NCI-H1105 (cell line): ENCODE measurements around the gene GPR162.

Experiments used
- DNase-seq: peaks from one replicate; lab custom pipeline; 2025; lab: John Stamatoyannopoulos, UW

GPR162 gene

DNA sequence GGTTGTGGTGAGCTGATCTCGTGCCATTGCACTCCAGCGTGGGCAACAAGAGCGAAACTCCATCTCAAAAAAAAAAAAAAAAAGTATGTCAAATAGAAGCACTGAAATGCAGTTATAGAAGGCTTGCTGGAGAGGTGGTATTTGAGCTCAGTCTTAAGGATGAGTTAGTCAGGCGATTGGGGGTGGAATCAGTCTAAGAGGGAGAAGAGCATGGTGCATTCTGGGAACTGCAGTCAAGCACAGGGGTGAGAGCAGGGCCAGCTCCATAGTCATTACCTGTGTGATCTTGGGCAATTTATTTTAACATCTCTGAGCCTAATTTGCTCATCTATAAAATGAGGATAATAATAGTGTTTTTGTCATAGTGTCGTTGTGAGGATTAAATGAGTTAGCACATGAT is 13.3 kb downstream of the GPR162 start:
- no peak for DNase-seq

- no peak for DNase-seq
These were observed 15.2 kb downstream of the GPR162 start for GRCh38 chr12:6836851-6837250.

DNA sequence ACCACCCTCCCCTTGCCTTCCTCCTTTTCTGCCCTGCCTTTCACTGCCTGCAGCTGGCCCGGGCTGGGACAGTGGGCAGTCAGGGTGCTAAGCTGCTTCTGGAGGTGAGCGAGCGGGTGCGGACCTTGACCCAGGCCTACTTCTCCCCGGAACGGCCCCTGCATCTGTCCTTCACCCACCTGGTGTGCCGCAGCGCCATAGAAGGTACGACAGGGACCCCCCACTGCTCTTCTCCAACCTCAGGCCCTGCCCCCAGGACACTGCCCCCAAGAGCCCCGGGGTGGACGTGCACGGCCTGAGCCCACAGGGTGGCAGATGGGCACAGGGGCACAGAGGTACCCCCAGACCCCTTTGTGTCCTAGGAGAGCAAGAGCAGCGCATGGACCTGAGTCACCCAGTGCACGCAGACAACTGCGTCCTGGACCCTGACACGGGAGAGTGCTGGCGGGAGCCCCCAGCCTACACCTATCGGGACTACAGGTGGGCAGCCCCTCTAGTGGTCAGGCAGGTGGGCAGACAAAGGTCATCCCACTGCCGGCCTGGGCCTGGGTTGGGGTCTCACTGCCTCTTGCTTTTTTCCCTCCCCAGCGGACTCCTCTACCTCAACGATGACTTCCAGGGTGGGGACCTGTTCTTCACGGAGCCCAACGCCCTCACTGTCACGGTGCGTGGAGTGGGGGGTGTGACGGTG is 15.9 kb downstream of the GPR162 start:
- DNase-seq: no peak

GRCh38 chr12:6838854-6839253 is 17.2 kb downstream of the GPR162 start:
- no peak for DNase-seq

GRCh38 chr12:6839482-6840201 is 18.0 kb downstream of the GPR162 start:
- peak; percentile 17 for DNase-seq

- DNase-seq: no peak
These were observed 18.7 kb downstream of the GPR162 start for GRCh38 chr12:6840330-6840729.

GRCh38 chr12:6840761-6841515 is 19.3 kb downstream of the GPR162 start, which contains the start of gene GNB3:
GNB3 (plus strand) TSS chr12:6840925; CDS start chr12:6841288, 363 bp downstream.
- no peak for DNase-seq

DNA sequence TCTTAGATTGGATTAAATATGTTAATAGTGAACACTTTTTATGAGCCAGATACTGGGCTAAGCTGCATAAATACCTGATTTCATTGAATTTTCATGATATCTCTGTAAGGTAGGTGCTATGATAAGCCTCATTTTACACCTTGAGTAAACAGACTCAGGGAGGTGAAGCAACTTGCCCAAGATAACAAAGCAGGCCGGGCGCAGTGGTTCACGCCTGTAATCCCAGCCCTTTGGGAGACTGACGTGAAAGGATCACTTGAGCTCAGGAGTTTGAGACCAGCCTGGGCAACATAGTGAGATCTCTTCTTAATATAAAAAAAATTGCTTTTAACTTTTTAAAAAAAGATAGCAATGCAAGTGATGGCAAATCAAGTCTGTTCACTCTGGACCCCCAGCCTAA is 20.5 kb downstream of the GPR162 start:
- DNase-seq: no peak

DNA sequence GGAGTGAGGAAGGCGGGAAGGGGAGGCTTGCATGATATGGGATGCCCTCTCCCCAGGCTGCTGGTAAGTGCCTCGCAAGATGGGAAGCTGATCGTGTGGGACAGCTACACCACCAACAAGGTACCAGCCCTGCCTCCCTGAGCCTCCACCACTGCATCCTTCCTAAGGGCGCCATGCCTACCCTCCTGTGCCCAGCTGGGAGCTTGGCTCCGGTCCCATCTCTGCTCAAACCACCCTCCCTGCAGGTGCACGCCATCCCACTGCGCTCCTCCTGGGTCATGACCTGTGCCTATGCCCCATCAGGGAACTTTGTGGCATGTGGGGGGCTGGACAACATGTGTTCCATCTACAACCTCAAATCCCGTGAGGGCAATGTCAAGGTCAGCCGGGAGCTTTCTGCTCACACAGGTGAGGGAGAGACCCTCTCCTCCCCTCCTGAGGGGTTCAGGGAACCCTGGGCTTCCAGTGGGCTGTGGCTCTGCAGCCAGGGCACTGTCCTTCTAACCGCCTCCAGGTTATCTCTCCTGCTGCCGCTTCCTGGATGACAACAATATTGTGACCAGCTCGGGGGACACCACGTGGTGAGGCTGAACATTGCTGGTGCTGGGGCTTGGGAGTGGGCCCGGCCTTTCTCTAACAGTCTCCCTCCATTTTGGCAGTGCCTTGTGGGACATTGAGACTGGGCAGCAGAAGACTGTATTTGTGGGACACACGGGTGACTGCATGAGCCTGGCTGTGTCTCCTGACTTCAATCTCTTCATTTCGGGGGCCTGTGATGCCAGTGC is 21.7 kb downstream of the GPR162 start:
- DNase-seq: no peak

GRCh38 chr12:6845395-6845794 is 23.8 kb downstream of the GPR162 start:
- DNase-seq: no peak

DNA sequence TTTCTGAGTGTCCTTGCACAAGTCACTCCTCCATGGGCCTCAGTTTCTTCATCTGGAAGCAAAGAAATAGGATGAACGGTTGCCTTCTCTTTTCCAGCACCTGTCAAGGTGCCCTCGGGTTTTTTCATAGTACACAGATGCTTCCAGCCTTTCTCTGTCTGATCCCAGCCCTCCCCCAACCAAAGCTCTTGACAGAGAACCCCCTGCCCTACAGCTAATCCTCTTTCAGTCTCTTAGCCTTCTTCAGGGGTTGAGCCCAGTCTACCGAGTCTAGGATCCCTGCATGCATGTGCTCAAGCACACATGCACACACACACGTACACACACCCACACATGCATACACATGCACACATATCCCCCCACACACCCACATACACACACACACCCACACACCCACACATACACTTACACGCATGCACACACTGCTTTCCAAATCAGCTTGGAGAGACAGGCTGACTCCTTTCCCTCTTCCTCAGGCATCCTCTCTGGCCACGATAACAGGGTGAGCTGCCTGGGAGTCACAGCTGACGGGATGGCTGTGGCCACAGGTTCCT is 24.8 kb downstream of the GPR162 start:
- no peak for DNase-seq

GRCh38 chr12:6847676-6848075 is 26.1 kb downstream of the GPR162 start:
- no peak for DNase-seq

DNA sequence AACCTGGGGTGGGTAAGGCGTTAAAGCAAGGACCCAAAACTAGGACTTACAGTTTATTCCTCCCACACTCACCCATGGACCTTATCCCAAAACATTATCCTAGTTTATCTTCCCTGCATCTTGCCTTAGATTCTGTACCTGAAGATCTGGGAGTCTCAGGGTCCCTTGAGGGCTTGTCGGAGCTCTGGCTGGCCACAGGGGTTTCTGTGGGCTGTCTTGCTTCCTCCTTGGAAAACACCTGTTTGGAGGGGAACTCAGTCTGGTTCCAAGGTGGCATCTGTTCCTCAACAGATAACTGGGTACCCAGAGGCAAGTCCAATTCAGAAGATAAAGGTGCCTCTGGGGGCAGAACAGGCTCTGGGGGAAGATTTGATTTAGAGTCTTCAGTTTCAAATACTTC is 27.8 kb downstream of the GPR162 start:
- no peak for DNase-seq

GRCh38 chr12:6849976-6850560 is 28.4 kb downstream of the GPR162 start:
- DNase-seq: no peak

GRCh38 chr12:6850796-6851152 is 29.2 kb downstream of the GPR162 start:
- DNase-seq: no peak

DNA sequence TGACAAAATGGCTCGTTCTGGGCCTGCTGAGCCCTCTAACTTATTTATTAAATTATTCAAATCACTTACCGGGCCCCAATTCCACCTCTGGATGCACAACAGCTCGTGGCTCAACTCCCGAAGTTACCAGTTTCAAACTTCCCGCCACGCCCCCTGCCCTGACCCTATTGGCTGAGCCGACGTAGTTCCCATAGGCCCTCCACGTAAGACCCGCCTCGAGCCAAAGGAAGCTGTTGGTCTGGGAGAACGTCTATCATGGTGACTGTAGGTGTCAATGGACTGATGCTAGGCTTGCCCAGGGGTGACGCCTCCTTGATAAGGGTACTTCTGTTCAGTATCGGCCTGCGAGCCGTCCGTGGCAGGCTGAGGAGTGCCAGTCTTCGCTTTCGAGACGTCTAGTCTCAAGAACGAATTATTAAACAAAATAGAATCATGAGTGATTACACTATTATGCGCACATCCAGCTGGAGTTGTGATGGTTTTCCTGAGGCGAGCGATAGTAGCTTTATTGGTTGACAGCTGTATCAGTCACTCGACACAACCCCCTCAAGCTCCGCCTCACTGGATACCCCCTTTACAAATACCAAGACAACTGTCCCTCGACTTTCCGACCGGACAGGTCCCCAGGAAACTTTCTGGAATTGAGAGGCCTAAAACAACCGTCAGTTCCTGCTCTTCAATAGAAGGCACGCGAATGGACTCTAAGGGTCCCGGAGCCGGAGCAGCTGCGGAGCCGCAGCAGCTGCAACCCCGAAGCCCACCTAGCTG is 29.7 kb downstream of the GPR162 start, which contains the start of gene CDCA3:
Gene CDCA3 (minus strand): TSS at position 134 of the 768 bp plus-strand sequence. CDS start 334 bp downstream, outside the sequence.
- DNase-seq: peak; percentile 97

DNA sequence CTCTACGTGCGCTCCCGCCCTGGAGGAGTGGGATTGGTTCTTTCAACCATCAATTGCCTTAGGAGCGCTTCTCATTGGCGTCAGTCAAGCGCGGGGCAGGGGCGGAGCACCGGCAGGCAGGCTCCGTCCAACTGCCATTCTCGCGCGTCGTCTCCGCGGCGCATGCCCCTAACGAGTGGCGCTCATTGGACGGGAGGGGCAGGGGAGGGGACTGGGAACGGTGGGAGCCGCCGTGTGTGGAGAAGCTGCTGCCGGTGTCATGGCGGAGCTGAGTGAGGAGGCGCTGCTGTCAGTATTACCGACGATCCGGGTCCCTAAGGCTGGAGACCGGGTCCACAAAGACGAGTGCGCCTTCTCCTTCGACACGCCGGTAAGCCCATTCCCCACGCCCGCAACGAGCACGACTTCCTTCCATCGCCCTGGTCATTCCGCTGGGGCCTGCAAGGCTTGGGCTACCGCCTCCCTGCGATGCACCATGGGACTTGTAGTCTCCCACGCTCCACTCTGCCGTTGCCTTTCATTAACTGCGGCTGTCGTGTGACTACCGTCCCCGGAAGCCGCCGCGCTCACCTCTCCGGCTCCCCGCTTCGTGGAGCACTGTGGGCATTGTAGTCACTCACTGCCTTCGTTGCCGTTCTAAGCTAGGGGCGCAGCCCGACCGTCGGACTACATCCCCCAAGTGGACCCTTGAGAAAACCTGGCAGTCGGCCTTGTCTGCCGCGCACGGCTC is 30.5 kb downstream of the GPR162 start, which contains the start of gene USP5:
Gene USP5 (plus strand): TSS at position 230 of the 730 bp plus-strand sequence. CDS start 30 bp downstream, at position 260.
- peak; percentile 100 for DNase-seq

- DNase-seq: no peak
These were observed 31.2 kb downstream of the GPR162 start for GRCh38 chr12:6852651-6853354.

DNA sequence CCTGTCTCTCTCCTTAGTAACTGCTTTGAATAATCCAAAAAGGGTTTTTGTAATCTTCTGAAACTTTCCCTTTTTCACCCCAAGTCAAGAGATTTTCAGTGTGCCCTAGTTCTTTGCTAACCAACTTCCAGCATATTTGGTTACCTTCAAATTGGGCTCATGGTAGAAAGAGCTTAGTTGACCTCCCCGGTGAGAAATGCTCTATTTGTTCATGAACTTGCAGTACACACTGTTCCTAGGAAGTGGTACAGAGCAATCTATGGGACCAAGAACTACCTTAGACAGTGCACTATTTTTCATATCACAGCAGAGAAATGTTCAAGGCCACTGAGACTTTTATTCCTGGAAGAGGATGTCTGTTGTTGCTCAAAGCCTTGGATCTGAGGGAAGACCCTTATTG is 32.0 kb downstream of the GPR162 start:
- no peak for DNase-seq
